ENCODE results near the gene TGM5.

Gene TGM5

GRCh38 chr15:43220991-43221403 lies 45.7 kb downstream of the TGM5 start, which contains the start of gene EPB42:
Gene EPB42, minus strand, starts transcription at chr15:43221018. Its CDS starts 193 bp downstream, at chr15:43220825.
- no peak within 1 kb of the TSS for H2AFZ ChIP-seq (ENCODE audit: low read depth, low read length)
- WGBS = 59% methylated on average over 3 of the region's 3 CpGs
- no peak within 1 kb of the TSS for H2BK5ac ChIP-seq (ENCODE audit: low read depth, low read length, poor library complexity, severe bottlenecking)
- H3K36me3 ChIP-seq (ENCODE audit: control insufficient read depth in 1 of 2, insufficient read depth in 2 of 2, low read depth in 1 of 2, low read length in 2 of 2) = no peaks in the 10 kb centered on the region
- H3K4ac ChIP-seq (ENCODE audit: low read depth in 1 of 2, low read length in 2 of 2) = no peak within 1 kb of the TSS
- H3K79me1 ChIP-seq (replicated peaks; ENCODE audit: low read length, poor library complexity, severe bottlenecking) = no peaks in the 10 kb centered on the region
- no peak within 1 kb of the TSS for H3K9ac ChIP-seq (ENCODE audit: low read length)
- H2BK15ac ChIP-seq (ENCODE audit: low read depth, poor library complexity, severe bottlenecking) = no peak within 1 kb of the TSS
- no peak within 1 kb of the TSS for H2AK5ac ChIP-seq (ENCODE audit: low read length, severe bottlenecking)
- no peaks in the 10 kb centered on the region for H3K4me1 ChIP-seq (ENCODE audit: control insufficient read depth, insufficient read depth, low read depth, low read length)
- H3K27me3 ChIP-seq (ENCODE audit: control insufficient read depth in 1 of 2, insufficient read depth in 1 of 2, low read length in 2 of 2) = peaks cover 15 to 33% of the 10 kb centered on the region in 2 experiments
- no peak within 1 kb of the TSS for H3K14ac ChIP-seq (ENCODE audit: low read length in 2 of 2)
- no peak within 1 kb of the TSS for H3K4me2 ChIP-seq (ENCODE audit: low read length, poor library complexity, severe bottlenecking)
- H4K8ac ChIP-seq (ENCODE audit: low read length) = no peak within 1 kb of the TSS
- no peak within 1 kb of the TSS for H3K23ac ChIP-seq (ENCODE audit: low read length in 2 of 2)
- no peak within 1 kb of the TSS for H3K4me3 ChIP-seq (ENCODE audit: insufficient read depth in 1 of 2, low read depth in 1 of 2, low read length in 2 of 2)
- no peak within 1 kb of the TSS for H2BK120ac ChIP-seq (ENCODE audit: low read depth, low read length)
- no peak within 1 kb of the TSS for H3K27ac ChIP-seq (ENCODE audit: low read length, poor library complexity, severe bottlenecking)
- no peak within 1 kb of the TSS for H4K91ac ChIP-seq (ENCODE audit: low read length)
- DNase-seq = no peak
- no peak within 1 kb of the TSS for H2BK12ac ChIP-seq (ENCODE audit: low read length in 2 of 2)
- H3K18ac ChIP-seq (ENCODE audit: low read depth in 1 of 2, low read length in 2 of 2) = no peak within 1 kb of the TSS
- H3K9me3 ChIP-seq (ENCODE audit: control insufficient read depth, low read length) = no peaks in the 10 kb centered on the region

- Histone ChIP-seq H4K8ac (ENCODE audit: low read length) (no peak overlapping the region), H2BK5ac (ENCODE audit: low read depth, low read length, poor library complexity, severe bottlenecking) (no peak overlapping the region), H3K4me2 (ENCODE audit: low read length, poor library complexity, severe bottlenecking) (no peak overlapping the region), H2BK12ac (ENCODE audit: low read length in 2 of 2) (no peak overlapping the region), H2AK5ac (ENCODE audit: low read length, severe bottlenecking) (no peak overlapping the region), H3K27ac (ENCODE audit: low read length, poor library complexity, severe bottlenecking) (no peak overlapping the region), H3K36me3 (ENCODE audit: control insufficient read depth in 1 of 2, insufficient read depth in 2 of 2, low read depth in 1 of 2, low read length in 2 of 2) (no peaks in the 10 kb centered on the region), H3K79me1 (replicated peaks; ENCODE audit: low read length, poor library complexity, severe bottlenecking) (no peaks in the 10 kb centered on the region), H2BK120ac (ENCODE audit: low read depth, low read length) (no peak overlapping the region), H2BK15ac (ENCODE audit: low read depth, poor library complexity, severe bottlenecking) (no peak overlapping the region), H3K14ac (ENCODE audit: low read length in 2 of 2) (no peak overlapping the region), H3K9me3 (ENCODE audit: control insufficient read depth, low read length) (no peaks in the 10 kb centered on the region), H3K4me1 (ENCODE audit: control insufficient read depth, insufficient read depth, low read depth, low read length) (no peaks in the 10 kb centered on the region), H3K27me3 (ENCODE audit: control insufficient read depth in 1 of 2, insufficient read depth in 1 of 2, low read length in 2 of 2) (peaks cover 15 to 33% of the 10 kb centered on the region in 2 experiments), H3K4me3 (ENCODE audit: insufficient read depth in 1 of 2, low read depth in 1 of 2, low read length in 2 of 2) (no peak overlapping the region), H3K4ac (ENCODE audit: low read depth in 1 of 2, low read length in 2 of 2) (no peak overlapping the region), H4K91ac (ENCODE audit: low read length) (no peak overlapping the region), H3K23ac (ENCODE audit: low read length in 2 of 2) (no peak overlapping the region), H3K9ac (ENCODE audit: low read length) (no peak overlapping the region), H2AFZ (ENCODE audit: low read depth, low read length) (no peak overlapping the region), H3K18ac (ENCODE audit: low read depth in 1 of 2, low read length in 2 of 2) (no peak overlapping the region)
- DNase-seq = no peak
- 87% methylated on average over 16 of the region's 16 CpGs for WGBS
Observed at GRCh38 chr15:43219929-43220928, 46.5 kb downstream of the TGM5 start.

- H3K36me3 ChIP-seq (ENCODE audit: control insufficient read depth in 1 of 2, insufficient read depth in 2 of 2, low read depth in 1 of 2, low read length in 2 of 2) = no peaks in the 10 kb centered on the region
- H3K4ac ChIP-seq (ENCODE audit: low read depth in 1 of 2, low read length in 2 of 2) = no peak overlapping the region
- H3K4me1 ChIP-seq (ENCODE audit: control insufficient read depth, insufficient read depth, low read depth, low read length) = no peaks in the 10 kb centered on the region
- H3K27me3 ChIP-seq (ENCODE audit: control insufficient read depth in 1 of 2, insufficient read depth in 1 of 2, low read length in 2 of 2) = peaks cover 16 to 39% of the 10 kb centered on the region in 2 experiments
- no peak overlapping the region for H3K18ac ChIP-seq (ENCODE audit: low read depth in 1 of 2, low read length in 2 of 2)
- H2BK15ac ChIP-seq (ENCODE audit: low read depth, poor library complexity, severe bottlenecking) = no peak overlapping the region
- H3K4me2 ChIP-seq (ENCODE audit: low read length, poor library complexity, severe bottlenecking) = no peak overlapping the region
- no peak overlapping the region for H2AK5ac ChIP-seq (ENCODE audit: low read length, severe bottlenecking)
- H3K9ac ChIP-seq (ENCODE audit: low read length) = no peak overlapping the region
- H3K14ac ChIP-seq (ENCODE audit: low read length in 2 of 2) = no peak overlapping the region
- DNase-seq = peak; percentile 28
- no peak overlapping the region for H3K23ac ChIP-seq (ENCODE audit: low read length in 2 of 2)
- H3K79me1 ChIP-seq (replicated peaks; ENCODE audit: low read length, poor library complexity, severe bottlenecking) = no peaks in the 10 kb centered on the region
- WGBS = 38% methylated on average over 10 of the region's 13 CpGs
- no peak overlapping the region for H2BK120ac ChIP-seq (ENCODE audit: low read depth, low read length)
- no peak overlapping the region for H3K4me3 ChIP-seq (ENCODE audit: insufficient read depth in 1 of 2, low read depth in 1 of 2, low read length in 2 of 2)
- no peak overlapping the region for H2BK5ac ChIP-seq (ENCODE audit: low read depth, low read length, poor library complexity, severe bottlenecking)
- no peak overlapping the region for H2BK12ac ChIP-seq (ENCODE audit: low read length in 2 of 2)
- no peak overlapping the region for H4K8ac ChIP-seq (ENCODE audit: low read length)
- H2AFZ ChIP-seq (ENCODE audit: low read depth, low read length) = no peak overlapping the region
- H4K91ac ChIP-seq (ENCODE audit: low read length) = no peak overlapping the region
- no peaks in the 10 kb centered on the region for H3K9me3 ChIP-seq (ENCODE audit: control insufficient read depth, low read length)
- no peak overlapping the region for H3K27ac ChIP-seq (ENCODE audit: low read length, poor library complexity, severe bottlenecking)
Observed at GRCh38 chr15:43218908-43219706, 47.6 kb downstream of the TGM5 start.

GRCh38 chr15:43215961-43216360 lies 50.8 kb downstream of the TGM5 start:
- H3K4me2 ChIP-seq (ENCODE audit: low read length, poor library complexity, severe bottlenecking) = no peak overlapping the region
- 85% methylated on average over 7 of the region's 7 CpGs for whole genome bisulfite sequencing

More at GRCh38 chr15:43215961-43216360, 50.8 kb downstream of the TGM5 start:
- no peaks in the 10 kb centered on the region for H3K9me3 ChIP-seq (ENCODE audit: control insufficient read depth, low read length)
- H3K14ac ChIP-seq (ENCODE audit: low read length in 2 of 2) = no peak overlapping the region
- H2AK5ac ChIP-seq (ENCODE audit: low read length, severe bottlenecking) = no peak overlapping the region
- H3K9ac ChIP-seq (ENCODE audit: low read length) = no peak overlapping the region
- no peak for DNase-seq
- H2BK5ac ChIP-seq (ENCODE audit: low read depth, low read length, poor library complexity, severe bottlenecking) = no peak overlapping the region
- no peak overlapping the region for H3K4me3 ChIP-seq (ENCODE audit: insufficient read depth in 1 of 2, low read depth in 1 of 2, low read length in 2 of 2)
- no peak overlapping the region for H3K27ac ChIP-seq (ENCODE audit: low read length, poor library complexity, severe bottlenecking)
- H3K4me1 ChIP-seq (ENCODE audit: control insufficient read depth, insufficient read depth, low read depth, low read length) = no peaks in the 10 kb centered on the region
- H3K27me3 ChIP-seq (ENCODE audit: control insufficient read depth in 1 of 2, insufficient read depth in 1 of 2, low read length in 2 of 2) = peaks cover 29 to 65% of the 10 kb centered on the region in 2 experiments
- H2BK12ac ChIP-seq (ENCODE audit: low read length in 2 of 2) = no peak overlapping the region
- H3K23ac ChIP-seq (ENCODE audit: low read length in 2 of 2) = no peak overlapping the region
- H4K91ac ChIP-seq (ENCODE audit: low read length) = no peak overlapping the region
- no peak overlapping the region for H2AFZ ChIP-seq (ENCODE audit: low read depth, low read length)
- H2BK15ac ChIP-seq (ENCODE audit: low read depth, poor library complexity, severe bottlenecking) = no peak overlapping the region
- no peaks in the 10 kb centered on the region for H3K36me3 ChIP-seq (ENCODE audit: control insufficient read depth in 1 of 2, insufficient read depth in 2 of 2, low read depth in 1 of 2, low read length in 2 of 2)
- no peak overlapping the region for H3K18ac ChIP-seq (ENCODE audit: low read depth in 1 of 2, low read length in 2 of 2)
- H3K79me1 ChIP-seq (replicated peaks; ENCODE audit: low read length, poor library complexity, severe bottlenecking) = no peaks in the 10 kb centered on the region
- H3K4ac ChIP-seq (ENCODE audit: low read depth in 1 of 2, low read length in 2 of 2) = no peak overlapping the region
- H4K8ac ChIP-seq (ENCODE audit: low read length) = no peak overlapping the region
- no peak overlapping the region for H2BK120ac ChIP-seq (ENCODE audit: low read depth, low read length)
